Loucy (cell line): ENCODE data around the gene HCRTR2.

Source experiments
- H2AFZ ChIP-seq: fragments of 200-600 bp; sonication (generic); 2 replicates; pipeline ENCODE4 v1.6.0; 2016; ENCODE audit warnings: antibody characterized with exemption, mild to moderate bottlenecking, low read length, moderate library complexity
- H3F3A ChIP-seq: fragments of 200-600 bp; 2 replicates; pipeline ENCODE4 v1.6.0; 2016; ENCODE audit warnings: antibody characterized with exemption, low read depth, mild to moderate bottlenecking
- H3K27me3 ChIP-seq: fragments of 200-600 bp; sonication (generic); 2 replicates; pipeline ENCODE4 v1.6.1; 2014; ENCODE audit warnings: low read length, mild to moderate bottlenecking; ENCODE audit not compliant: insufficient read depth, poor library complexity, severe bottlenecking
- H3K36me3 ChIP-seq: fragments of 200-600 bp; sonication (generic); 2 replicates; pipeline ENCODE4 v1.6.1; 2016; ENCODE audit warnings: low read length; ENCODE audit not compliant: insufficient read depth
- H3K4me1 ChIP-seq: fragments of 200-600 bp; sonication (generic); 2 replicates; pipeline ENCODE4 v1.5.1; 2014; ENCODE audit warnings: low read length, mild to moderate bottlenecking; ENCODE audit not compliant: insufficient read depth, poor library complexity, severe bottlenecking
- H3K4me2 ChIP-seq: fragments of 200-600 bp; sonication (generic); 2 replicates; pipeline ENCODE4 v1.6.0; 2014; ENCODE audit warnings: antibody characterized with exemption, low read length, low read depth, mild to moderate bottlenecking; ENCODE audit not compliant: poor library complexity, severe bottlenecking
- H3K4me3 ChIP-seq: fragments of 200-600 bp; sonication (generic); 2 replicates; pipeline ENCODE4 v1.5.1; 2014; ENCODE audit warnings: low read length, mild to moderate bottlenecking, mixed read lengths; ENCODE audit not compliant: poor library complexity, severe bottlenecking
- H3K79me2 ChIP-seq: fragments of 200-600 bp; sonication (generic); 2 replicates; pipeline ENCODE4 v1.6.1; 2014; ENCODE audit warnings: low read length; ENCODE audit not compliant: insufficient read depth
- H3K9ac ChIP-seq: fragments of 200-600 bp; sonication (generic); 2 replicates; pipeline ENCODE4 v1.6.0; 2014; ENCODE audit warnings: mild to moderate bottlenecking, low read depth, low read length, moderate library complexity; ENCODE audit not compliant: poor library complexity, severe bottlenecking
- H3K9me2 ChIP-seq: fragments of 200-600 bp; sonication (generic); replicated peaks from 2 replicates; pipeline ENCODE4 v1.6.1; 2016; ENCODE audit warnings: low read depth, low read length, mixed read lengths
- H3K9me3 ChIP-seq: fragments of 200-600 bp; sonication (generic); 2 replicates; pipeline ENCODE4 v1.6.1; 2014; ENCODE audit warnings: mild to moderate bottlenecking, antibody characterized with exemption, low read length, low read depth; ENCODE audit not compliant: insufficient read depth
- H4K20me1 ChIP-seq: fragments of 200-600 bp; sonication (generic); 2 replicates; pipeline ENCODE4 v1.6.0; 2014; ENCODE audit warnings: antibody characterized with exemption, low read length, mild to moderate bottlenecking; ENCODE audit not compliant: insufficient read depth, poor library complexity, severe bottlenecking
- EZH2phosphoT487 ChIP-seq: fragments of 200-600 bp; IDR thresholded peaks from 2 replicates; pipeline ENCODE4 v1.6.1; 2018; ENCODE audit warnings: antibody characterized with exemption, mild to moderate bottlenecking, moderate library complexity, borderline replicate concordance
- TF ChIP-seq, protein P1 (sequence below): fragments of 200-600 bp; sonication (generic); conservative IDR thresholded peaks from 2 replicates; pipeline ENCODE4 v1.5.1; 2014; ENCODE audit warnings: mild to moderate bottlenecking, antibody characterized with exemption, low read length

The HCRTR2 gene

DNA sequence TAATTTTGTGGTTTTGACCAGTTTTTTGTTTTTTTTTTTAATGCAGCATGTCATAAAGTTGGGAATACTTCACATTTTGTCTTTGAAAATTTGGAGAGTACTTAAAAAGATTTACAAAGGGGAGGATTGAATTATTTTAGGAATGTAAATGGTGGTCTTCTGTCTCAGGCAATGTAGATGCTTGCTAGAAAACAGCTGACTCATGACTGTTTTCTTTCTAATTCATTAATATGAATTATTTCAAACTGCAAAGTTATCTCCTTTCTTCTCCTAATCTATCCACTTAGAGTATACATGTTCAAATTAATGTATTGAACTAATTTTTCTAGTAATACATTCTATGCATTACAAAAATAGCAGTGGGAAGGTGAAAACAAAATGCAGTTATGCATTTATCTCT lies 24.9 kb downstream of the HCRTR2 start:
- H3K4me3 ChIP-seq, result no peak overlapping the region
- TF ChIP-seq EZH2phosphoT487, result no peak
- TF ChIP-seq, protein P1, sequence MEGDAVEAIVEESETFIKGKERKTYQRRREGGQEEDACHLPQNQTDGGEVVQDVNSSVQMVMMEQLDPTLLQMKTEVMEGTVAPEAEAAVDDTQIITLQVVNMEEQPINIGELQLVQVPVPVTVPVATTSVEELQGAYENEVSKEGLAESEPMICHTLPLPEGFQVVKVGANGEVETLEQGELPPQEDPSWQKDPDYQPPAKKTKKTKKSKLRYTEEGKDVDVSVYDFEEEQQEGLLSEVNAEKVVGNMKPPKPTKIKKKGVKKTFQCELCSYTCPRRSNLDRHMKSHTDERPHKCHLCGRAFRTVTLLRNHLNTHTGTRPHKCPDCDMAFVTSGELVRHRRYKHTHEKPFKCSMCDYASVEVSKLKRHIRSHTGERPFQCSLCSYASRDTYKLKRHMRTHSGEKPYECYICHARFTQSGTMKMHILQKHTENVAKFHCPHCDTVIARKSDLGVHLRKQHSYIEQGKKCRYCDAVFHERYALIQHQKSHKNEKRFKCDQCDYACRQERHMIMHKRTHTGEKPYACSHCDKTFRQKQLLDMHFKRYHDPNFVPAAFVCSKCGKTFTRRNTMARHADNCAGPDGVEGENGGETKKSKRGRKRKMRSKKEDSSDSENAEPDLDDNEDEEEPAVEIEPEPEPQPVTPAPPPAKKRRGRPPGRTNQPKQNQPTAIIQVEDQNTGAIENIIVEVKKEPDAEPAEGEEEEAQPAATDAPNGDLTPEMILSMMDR, result no peak
- no peak overlapping the region for H3K9ac ChIP-seq
- H3K36me3 ChIP-seq, result no peaks in the 10 kb centered on the region
- no peaks in the 10 kb centered on the region for H4K20me1 ChIP-seq
- H3F3A ChIP-seq, result no peaks in the 10 kb centered on the region
- H3K4me2 ChIP-seq, result no peak overlapping the region
- H3K27me3 ChIP-seq, result no peaks in the 10 kb centered on the region
- no peaks in the 10 kb centered on the region for H3K4me1 ChIP-seq
- no peaks in the 10 kb centered on the region for H3K9me3 ChIP-seq
- no peaks in the 10 kb centered on the region for H3K9me2 ChIP-seq
- H2AFZ ChIP-seq, result no peak overlapping the region
- H3K79me2 ChIP-seq, result no peaks in the 10 kb centered on the region

DNA sequence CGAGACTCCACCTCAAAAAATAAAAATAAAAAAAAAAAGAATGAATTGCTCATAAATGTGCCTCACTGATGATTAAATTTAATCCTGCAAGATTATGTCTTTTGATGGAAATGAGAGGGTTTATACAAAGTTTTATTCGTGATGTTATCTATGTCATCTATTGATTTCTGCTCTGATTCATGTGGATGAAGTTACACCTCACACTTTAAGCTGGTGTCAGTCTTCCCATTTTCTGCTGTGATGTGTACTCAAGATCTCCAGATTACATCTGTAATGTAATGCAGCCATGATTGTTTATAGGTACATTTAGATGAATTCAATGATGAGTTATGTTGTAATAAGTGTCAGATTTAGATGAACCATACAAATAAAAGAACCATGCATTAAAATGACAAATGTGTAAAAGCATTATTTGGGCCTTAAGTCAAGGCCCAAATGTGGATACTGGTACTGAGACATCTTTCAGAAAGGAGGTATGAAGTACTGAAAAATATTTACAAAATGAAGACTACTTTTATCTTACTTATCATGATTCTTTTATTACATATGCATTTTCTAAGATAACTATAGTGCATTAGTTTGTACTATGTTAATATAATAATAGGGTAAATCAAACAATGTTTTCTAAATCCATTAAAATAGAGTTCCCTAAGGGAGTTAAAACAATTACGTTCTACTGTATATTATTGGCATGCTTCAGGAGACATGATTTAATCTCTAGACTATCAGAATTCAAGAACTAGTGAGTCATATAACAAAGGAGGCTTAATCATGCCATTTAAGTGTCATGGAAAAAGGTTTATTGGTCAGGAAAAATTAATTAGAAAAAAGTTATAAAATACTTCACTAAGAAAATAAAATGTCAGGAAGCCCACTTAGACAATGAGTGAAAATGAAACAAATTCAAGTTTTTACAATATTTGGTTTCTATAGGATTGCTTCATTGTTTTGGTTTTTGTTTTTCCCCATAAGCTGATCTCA lies 34.5 kb downstream of the HCRTR2 start:
- no peaks in the 10 kb centered on the region for H3K36me3 ChIP-seq
- H3K4me1 ChIP-seq, result no peaks in the 10 kb centered on the region
- H3F3A ChIP-seq, result no peaks in the 10 kb centered on the region
- no peak overlapping the region for H2AFZ ChIP-seq
- no peaks in the 10 kb centered on the region for H3K27me3 ChIP-seq
- no peaks in the 10 kb centered on the region for H3K79me2 ChIP-seq
- TF ChIP-seq, protein P1, result no peak
- no peak for TF ChIP-seq EZH2phosphoT487
- H3K9ac ChIP-seq, result no peak overlapping the region
- H3K4me2 ChIP-seq, result no peak overlapping the region
- H3K9me2 ChIP-seq, result no peaks in the 10 kb centered on the region
- H4K20me1 ChIP-seq, result no peaks in the 10 kb centered on the region
- no peak overlapping the region for H3K4me3 ChIP-seq
- H3K9me3 ChIP-seq, result no peaks in the 10 kb centered on the region

DNA sequence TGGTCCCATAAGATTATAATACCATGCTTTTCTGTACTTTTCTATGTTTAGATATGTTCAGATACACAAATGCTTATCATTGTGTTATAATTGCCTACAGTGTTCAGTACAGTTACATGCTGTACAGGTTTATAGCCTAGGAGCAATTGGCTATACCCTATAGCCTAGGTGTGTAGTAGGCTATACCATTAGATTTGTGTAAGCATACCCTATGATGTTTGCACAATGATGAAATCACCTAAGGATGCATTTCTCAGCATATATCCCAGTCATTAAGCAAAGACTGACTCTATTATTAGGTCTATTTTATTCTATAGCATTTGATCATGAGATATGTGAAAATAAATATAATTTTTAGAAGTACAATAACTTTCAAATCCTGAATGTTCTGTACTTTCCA lies 36.6 kb downstream of the HCRTR2 start:
- Histone ChIP-seq H3K9me3 (no peaks in the 10 kb centered on the region), H4K20me1 (no peaks in the 10 kb centered on the region), H3K4me2 (no peak overlapping the region), H3K9me2 (no peaks in the 10 kb centered on the region), H3K27me3 (no peaks in the 10 kb centered on the region), H2AFZ (no peak overlapping the region), H3K36me3 (no peaks in the 10 kb centered on the region), H3K79me2 (no peaks in the 10 kb centered on the region), H3K4me1 (no peaks in the 10 kb centered on the region), H3K4me3 (no peak overlapping the region), H3F3A (no peaks in the 10 kb centered on the region), H3K9ac (no peak overlapping the region)
- TF ChIP-seq EZH2phosphoT487, result no peak
- TF ChIP-seq, protein P1, result no peak
